GM11168 (cell line): ENCODE data around the gene PCYT1A.
"Not testable (repeated sequence)": the region's sequence is repeated elsewhere in the genome, so short reads cannot be mapped to it uniquely, and the experiment has no call there.

Source experiments
- in situ Hi-C: fragments of 300-500 bp; cut with MboI; formaldehyde crosslinking; loops from one replicate; pipeline ENCODE4 v1.12.0; 2022; ENCODE audit warnings: low sequenced_read_pairs; ENCODE audit not compliant: unreplicated experiment

The PCYT1A gene

GRCh38 chr3:196287440-196288140 is at the start of gene PCYT1A:
TSS of gene PCYT1A (minus strand) at chr3:196287726. CDS start at chr3:196270531, 17,195 bp downstream.
- in situ Hi-C loops = no loop called here

GRCh38 chr3:196336319-196337145 is 49.0 kb upstream of the PCYT1A start:
- in situ Hi-C loops = no loop called here

GRCh38 chr3:196335503-196335948 is 48.0 kb upstream of the PCYT1A start:
- in situ Hi-C loops = no loop called here

- in situ Hi-C loops = no loop called here
These were observed 47.5 kb upstream of the PCYT1A start for GRCh38 chr3:196334982-196335381.

- in situ Hi-C loops = no loop called here
These were observed 44.6 kb upstream of the PCYT1A start for GRCh38 chr3:196332168-196332567.

GRCh38 chr3:196327405-196327804 is 39.9 kb upstream of the PCYT1A start:
- in situ Hi-C loops = no loop called here

- in situ Hi-C loops = no loop called here
These were observed 39.4 kb upstream of the PCYT1A start for GRCh38 chr3:196326936-196327335.

- in situ Hi-C loops = no loop called here
These were observed 36.2 kb upstream of the PCYT1A start for GRCh38 chr3:196323691-196324090.

GRCh38 chr3:196323016-196323415 is 35.5 kb upstream of the PCYT1A start:
- in situ Hi-C loops = no loop called here

- in situ Hi-C loops = no loop called here
These were observed 33.6 kb upstream of the PCYT1A start for GRCh38 chr3:196321162-196321561.

GRCh38 chr3:196320137-196320536 is 32.6 kb upstream of the PCYT1A start:
- in situ Hi-C loops = no loop called here

GRCh38 chr3:196317687-196318467 is 30.4 kb upstream of the PCYT1A start, which contains the start of gene DYNLT2B:
TSS of gene DYNLT2B (minus strand) at chr3:196318240. CDS start at chr3:196318152, 88 bp downstream.
- in situ Hi-C loops = no loop called here

GRCh38 chr3:196316799-196317686 is 29.5 kb upstream of the PCYT1A start:
- in situ Hi-C loops = not testable (repeated sequence)

GRCh38 chr3:196315821-196316220 is 28.3 kb upstream of the PCYT1A start:
- in situ Hi-C loops = no loop called here

- in situ Hi-C loops = no loop called here
These were observed 27.1 kb upstream of the PCYT1A start for GRCh38 chr3:196314597-196314996.

GRCh38 chr3:196314086-196314485 is 26.6 kb upstream of the PCYT1A start:
- in situ Hi-C loops = not testable (repeated sequence)

- in situ Hi-C loops = not testable (repeated sequence)
These were observed 15.4 kb upstream of the PCYT1A start for GRCh38 chr3:196302960-196303359.

- in situ Hi-C loops = not testable (repeated sequence)
These were observed 15.0 kb upstream of the PCYT1A start for GRCh38 chr3:196302551-196302950.

GRCh38 chr3:196298521-196298920 is 11.0 kb upstream of the PCYT1A start:
- in situ Hi-C loops = no loop called here
